HG03064 (cell line): ENCODE results near the gene ARNT2.

ENCODE experiments used
- ATAC-seq: cut with Tn5 transposase; IDR thresholded peaks from one replicate; pipeline ENCODE4 v1.9.1; 2021; ENCODE audit warnings: low read depth; ENCODE audit not compliant: unreplicated experiment

Gene ARNT2

DNA sequence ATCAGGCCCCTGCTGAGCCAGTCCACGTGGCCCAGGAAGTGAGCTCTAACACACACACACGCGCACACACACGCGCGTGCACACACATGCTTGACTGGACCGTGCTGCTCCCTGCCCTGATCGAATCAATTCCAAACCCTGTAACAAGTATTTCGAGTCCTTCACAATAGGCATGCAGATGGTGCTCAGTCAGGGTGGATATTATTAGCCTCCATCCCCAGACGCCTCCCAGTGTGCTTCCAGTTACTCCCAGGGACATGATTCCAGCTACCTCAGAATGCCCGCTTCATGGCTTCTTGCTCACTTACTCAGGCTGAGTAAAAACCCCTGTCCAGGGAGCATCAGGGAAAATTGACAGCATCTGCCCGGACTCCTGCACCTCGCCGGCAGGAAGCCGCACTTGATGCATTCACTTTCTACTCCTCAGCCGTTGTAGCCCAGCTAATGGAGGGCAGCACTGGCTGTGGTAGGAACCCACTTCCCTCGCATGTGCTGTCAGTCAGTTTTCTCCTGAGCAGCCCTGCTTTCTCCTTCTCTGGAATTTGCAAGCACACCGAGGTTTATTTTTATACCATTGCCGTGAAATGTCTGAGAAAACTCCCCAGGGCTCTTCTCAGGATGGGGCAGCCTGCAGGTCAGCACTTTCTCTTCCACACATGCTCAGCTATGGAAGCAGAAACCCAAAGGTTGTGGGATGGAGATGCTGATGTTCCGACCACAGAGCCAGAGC is 164.9 kb downstream of the ARNT2 start:
- no peak for ATAC-seq

DNA sequence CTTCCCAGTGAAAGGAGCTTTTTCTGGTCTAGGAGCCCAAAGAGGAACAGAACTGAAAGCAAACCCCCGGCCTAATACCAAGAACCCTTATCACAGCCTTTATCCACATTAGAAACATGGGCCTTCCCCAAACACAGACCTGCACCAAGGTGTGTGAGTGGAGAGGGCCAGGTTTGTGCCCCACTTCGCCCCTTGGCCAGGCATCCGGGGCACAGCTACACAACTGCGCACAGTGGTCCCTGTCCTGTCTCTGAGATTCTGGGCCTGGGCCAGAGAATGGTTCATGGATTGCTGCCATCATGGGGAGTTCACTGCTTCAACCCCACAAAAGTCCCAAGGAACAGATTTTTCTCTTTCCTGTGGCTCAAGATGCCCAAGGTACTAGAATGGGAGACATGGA is 165.5 kb downstream of the ARNT2 start:
- ATAC-seq = no peak

- no peak for ATAC-seq
These were observed 166.4 kb downstream of the ARNT2 start for GRCh38 chr15:80570553-80570952.

DNA sequence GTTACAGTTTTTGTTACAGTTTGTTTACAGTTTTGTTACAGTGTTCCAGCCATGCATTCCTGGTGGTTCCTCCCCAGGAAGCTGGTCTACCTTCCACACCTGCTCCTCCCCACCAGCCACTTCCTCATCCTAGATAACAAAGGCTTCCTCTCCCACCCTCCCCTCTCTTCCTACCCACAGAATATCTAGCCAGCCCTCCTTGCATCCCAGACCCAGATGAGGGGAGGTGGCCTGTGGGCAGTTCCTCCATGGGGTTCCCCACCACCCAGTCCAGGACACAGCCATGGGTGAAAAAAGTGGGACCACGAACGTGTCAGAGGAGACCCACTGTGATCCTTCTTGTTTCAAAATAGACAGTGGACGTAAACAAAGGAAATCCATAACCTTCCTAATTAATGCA is 168.2 kb downstream of the ARNT2 start:
- ATAC-seq = no peak

- ATAC-seq = no peak
These were observed 169.4 kb downstream of the ARNT2 start for GRCh38 chr15:80573606-80574005.

DNA sequence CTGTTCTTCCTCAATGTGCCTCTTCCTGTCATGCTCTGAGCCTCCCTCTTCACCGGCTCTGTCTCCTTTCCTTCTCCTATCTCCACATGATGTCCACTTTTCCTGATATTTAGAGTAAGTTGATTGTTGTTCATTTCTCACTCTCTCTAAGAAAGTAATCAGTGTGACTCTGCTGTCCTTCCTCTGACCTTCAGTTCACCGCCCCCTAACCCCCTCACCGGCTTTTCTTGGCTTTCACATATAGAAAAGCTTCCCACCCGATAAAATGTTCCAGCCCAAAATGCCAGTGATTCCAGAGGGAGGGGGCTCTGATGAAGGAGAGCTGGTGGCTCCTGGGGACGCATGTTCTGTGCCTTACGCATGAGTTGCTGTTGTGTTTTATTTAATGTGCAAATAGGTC is 170.4 kb downstream of the ARNT2 start:
- ATAC-seq = no peak

DNA sequence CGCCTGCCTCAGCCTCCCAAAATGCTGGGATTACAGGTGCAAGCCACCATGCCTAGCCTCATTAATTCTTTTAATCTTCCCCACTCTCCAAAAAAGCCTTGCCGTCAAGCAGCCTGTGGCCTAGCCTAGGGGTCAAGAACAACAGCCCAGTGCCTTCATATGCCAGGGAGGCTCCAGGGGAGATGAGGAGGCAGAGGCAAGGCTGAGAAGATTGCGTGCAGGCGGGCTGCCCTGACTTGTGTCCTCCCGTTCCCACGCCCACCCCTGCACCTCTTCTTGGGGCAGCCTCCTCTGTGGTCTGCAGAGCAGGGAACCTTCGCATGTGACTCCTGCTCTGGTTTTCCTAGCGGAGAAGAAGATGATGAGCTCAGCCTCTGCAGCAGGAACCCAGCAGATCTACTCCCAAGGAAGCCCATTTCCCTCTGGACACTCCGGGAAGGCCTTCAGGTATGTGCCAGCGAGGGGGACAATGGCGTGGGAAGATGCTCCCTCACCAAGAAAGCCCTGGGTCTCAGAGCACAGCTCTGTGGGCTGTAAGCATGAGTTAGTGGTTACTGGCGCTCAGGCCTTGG is 172.4 kb downstream of the ARNT2 start:
- no peak for ATAC-seq

- no peak for ATAC-seq
These were observed 173.5 kb downstream of the ARNT2 start for GRCh38 chr15:80577552-80578205.

DNA sequence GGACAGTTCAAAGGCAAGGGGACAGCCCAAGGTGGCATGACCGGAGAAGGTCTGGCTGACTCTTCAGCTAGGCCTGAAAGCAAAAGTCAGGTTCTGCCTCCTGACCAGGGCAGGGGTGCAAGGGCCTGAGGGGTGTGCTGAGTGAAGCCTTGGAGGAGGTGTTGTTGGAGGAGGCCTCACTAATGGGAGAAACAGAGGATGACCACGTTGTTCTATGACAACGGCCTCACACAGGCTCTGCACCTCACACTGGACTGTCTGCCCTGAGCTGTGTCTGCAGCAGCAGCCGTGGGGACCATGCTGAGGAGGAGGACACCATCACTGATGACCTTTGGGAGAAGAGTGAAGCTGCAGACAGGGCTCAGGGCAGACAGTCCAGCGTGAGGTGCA is 174.0 kb downstream of the ARNT2 start:
- ATAC-seq = no peak

- ATAC-seq = no peak
These were observed 174.7 kb downstream of the ARNT2 start for GRCh38 chr15:80578871-80579270.

DNA sequence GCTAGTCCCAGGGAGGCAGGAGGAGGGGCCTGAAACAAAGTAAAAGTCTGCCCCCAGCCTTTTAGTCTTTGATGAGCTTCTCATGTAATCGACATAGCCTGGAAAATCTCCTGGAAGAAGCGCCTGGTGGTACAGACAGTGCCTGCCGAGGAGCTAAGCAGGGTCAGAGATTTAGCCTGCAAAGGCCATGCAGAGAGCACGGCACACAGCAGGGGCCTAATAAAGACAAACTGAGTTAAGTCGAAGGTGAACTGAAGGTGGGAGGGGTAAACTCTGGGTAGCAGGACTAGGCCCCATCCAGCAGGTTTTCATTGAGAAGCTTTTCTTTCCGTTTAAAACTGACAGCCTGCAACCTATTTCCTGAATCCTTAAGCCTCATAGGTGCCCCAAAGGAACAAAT is 175.4 kb downstream of the ARNT2 start:
- no peak for ATAC-seq

DNA sequence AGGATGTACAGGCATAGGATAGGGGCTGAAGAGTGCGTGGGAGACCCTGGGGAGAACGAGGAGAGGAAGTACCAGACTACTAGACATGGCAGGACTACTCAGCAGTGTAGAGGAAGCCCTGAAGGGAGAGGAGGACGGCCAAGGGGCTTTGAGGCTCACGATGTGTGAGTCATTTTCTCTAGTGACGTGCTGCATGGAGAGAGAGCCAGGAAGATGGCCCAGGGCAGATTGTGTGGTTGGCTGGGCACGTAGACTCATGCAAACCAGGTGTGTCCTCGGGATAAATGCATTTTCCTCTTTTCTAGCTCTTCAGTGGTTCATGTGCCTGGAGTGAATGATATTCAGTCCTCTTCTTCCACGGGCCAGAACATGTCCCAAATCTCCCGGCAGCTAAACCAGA is 175.9 kb downstream of the ARNT2 start:
- no peak for ATAC-seq

DNA sequence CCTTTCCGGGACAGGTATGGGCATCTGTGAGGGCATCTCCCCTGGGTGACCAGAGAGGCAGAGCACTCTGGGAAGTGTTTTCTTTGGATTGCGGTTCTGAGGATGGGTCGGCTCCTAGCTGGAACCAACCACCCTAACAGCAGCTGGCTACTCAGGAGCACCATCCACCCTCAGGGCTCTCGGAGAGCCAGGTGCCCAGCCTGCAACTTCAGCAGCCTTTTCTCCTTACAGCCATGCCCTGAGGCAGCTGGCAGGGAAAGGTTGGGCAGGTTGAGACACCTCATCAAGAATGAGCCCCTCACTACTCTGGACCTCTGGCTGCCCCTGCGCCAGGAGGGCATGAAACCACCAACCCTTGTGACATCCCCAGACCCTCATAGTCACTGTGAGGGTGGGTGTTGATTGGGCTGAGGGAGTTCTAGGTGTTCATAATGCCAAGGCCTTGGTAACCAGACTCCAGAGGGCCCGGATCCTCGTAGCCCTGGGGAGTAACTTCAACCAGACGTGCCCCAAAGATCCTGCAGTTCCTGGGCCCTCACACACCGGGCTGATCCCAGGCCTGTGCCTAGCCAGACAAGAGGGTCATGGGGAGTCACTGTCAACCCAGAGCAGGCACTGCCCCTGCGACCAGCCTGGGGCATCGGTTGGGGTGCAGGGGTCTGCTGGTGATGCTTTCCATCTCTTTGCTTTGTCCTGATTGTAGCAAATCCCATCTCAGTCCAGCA is 176.5 kb downstream of the ARNT2 start:
- ATAC-seq = no peak

DNA sequence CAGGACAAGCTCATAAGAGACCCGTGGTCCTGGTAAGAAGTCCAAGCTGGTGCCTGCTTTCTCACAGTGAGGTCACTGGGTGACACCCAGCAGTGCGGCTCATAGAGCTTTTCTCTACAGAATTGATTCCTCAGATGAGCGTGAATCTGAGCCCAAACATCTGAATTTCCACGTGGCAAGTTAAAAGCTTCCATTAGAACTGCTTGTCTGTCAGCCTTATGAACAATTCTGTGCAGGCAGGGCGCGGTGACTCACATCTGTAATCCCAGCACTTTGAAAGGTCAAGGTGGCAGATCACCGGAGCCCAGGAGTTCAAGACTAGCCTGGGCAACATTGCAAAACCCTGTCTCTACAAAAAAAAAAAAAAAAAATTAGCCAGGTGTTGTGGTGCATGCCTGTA is 177.8 kb downstream of the ARNT2 start:
- ATAC-seq = no peak

DNA sequence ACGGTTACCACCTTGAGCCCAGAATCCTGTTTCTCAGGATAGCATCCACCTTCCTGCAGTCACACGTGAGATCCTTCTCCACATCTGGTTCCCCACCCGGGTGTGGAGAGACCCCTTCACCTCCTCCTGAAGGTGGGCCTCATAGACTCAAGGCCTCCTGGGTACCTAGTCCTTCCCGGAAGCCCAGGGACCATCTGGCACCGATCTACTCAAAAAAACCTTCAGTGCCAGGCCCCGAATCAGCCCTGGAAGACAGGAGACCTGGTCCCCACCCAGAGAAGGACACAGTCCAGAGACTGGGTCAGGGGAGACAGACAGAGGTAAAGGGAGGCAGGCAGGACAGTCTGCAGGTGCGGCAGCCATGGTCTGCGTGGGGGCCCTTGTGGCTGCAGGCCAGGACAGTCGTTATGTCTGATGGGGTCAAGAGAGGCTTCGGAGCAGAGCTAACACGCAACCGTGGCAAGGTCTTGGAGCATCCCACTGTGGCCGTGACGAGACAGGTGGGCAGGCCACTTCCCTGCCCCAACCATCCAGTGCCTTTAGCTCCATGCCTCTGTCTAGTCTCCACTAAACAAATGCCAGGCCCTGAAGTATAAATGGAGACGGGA is 178.7 kb downstream of the ARNT2 start:
- ATAC-seq = no peak

DNA sequence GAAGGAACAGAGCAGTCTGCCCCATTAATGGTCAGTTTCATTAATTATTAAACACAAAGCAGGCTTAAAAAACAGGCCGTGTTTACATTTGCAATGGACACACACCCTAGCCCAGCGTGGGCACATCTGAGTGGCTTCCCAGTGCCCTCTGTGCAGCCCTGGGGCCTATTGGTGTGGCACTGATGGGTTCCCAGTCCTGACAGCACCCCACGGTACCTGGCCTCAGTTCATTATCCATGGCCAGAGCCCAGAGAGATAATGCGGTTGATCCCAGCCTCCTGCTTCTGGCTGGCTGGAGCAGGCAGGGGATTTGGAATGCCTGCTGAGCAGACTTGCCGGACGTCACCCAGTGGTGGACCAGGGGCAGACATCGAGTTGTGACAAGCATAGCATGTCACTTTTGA is 180.4 kb downstream of the ARNT2 start:
- no peak for ATAC-seq

DNA sequence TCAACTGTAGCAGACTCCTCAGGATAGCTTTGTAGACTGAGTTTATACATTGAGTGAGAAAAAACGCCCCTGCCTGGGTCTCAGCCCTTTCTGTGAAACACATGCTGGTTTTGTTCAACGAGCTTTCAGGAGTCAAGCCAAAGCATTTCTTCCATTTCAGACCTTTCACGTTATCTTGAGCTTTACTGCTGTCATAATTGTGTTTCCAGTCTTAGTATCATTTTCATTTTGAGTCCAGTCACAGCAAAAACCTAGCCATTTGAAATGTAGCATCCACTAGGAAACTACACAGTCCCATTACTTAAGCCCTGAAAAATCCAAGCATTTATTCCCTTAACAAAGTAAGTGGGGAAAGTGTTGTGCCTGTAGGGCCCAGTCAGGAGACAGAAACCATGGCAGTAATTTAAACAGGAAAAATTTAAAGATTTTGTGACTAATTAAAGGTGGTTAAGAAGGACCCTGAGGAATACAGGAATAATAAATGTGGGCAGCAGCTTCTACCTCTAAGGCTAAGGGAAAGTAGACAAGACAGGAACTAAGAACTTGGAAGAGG is 180.9 kb downstream of the ARNT2 start:
- no peak for ATAC-seq

DNA sequence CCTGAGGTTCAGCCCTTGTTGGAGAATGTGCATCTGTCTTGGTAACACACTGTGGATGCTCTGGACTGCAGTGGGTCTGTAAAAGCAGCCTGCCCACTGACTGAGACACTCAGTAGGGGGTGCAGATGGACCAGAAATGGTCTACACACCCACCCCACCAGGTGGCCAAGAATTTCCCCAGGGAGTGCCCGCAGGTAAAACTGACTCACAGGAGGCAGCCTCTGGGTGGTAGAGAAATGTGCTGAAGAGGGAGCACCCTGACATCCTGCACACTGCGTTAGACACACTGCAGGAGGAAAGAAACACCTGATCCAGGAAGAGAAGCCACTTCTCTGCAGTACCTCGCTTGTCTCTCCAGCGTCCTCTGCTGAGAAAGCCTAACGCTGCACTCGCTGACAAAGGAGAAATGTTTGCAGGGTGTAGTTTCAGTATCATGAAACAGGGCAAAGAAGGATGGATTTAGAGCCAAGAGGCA is 181.4 kb downstream of the ARNT2 start:
- ATAC-seq = no peak

DNA sequence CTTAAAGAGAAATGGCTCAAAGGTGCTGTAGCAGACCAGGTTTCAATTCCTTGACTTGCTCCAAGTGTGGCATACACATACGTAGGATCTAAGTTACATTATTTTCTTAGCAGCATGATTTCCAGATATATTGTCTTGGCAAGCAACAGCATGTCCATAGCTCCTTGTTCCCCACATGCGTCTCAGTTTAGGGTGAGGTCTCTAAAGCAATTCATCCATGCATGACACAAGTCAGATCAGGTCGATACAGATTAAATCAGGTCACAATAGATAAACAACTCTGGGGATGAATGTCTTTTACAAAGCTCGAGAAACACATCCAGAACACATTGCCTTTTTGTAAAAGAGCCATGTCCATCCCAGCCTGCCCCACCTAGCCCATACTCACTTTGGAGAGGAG is 182.0 kb downstream of the ARNT2 start:
- no peak for ATAC-seq

DNA sequence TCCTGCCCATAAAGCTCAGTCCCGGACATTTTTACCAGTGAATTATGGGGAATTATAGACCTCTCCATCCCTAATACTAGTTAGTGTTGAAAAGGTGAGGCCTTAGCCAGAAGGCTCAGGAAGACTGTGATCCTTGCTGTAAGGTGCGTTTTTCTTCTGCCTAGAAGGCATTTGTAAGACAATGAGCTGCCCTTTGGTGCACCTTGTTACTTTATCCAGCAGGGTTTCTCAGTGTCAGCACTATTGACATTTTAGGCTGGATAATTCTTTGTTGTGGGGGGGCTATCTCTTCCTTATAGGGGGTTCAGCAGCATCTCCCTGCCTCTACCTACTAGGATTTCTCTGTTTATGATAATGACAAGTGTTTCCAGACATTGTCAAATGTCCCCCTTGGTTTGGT is 182.8 kb downstream of the ARNT2 start:
- ATAC-seq = no peak
